Esophagus mucosa (tissue), 1 donor: ENCODE results near the gene CLEC16A. TPM values are rescaled to one million over a fixed set of nuclear protein-coding genes. Genes with fewer than 3 reads are reported as not detected.

Experiments used
- ATAC-seq: fragments of 200-7000 bp; cut with Tn5 transposase; one replicate; pipeline ENCODE4 v1.9.1; 2020
- total RNA-seq: library from RNA; stranded (reverse); gene quantifications from one replicate; pipeline ENCODE4 v1.2.4, GENCODE V29; 2023
- donor health status: DM: yes; HTN: yes; CAD: no.

Gene CLEC16A
- total RNA-seq, 1 donor from 2014 or later, result 17.7 TPM

GRCh38 chr16:10990378-10990777, 46.0 kb downstream of the CLEC16A start:
- no peak for ATAC-seq

- no peak for ATAC-seq
These were observed 47.7 kb downstream of the CLEC16A start for GRCh38 chr16:10992112-10992511.

- ATAC-seq, result peak; percentile 90
These were observed 48.4 kb downstream of the CLEC16A start for GRCh38 chr16:10992797-10993196.

- ATAC-seq, result no peak
These were observed 49.3 kb downstream of the CLEC16A start for GRCh38 chr16:10993649-10994048.

GRCh38 chr16:10994571-10994970, 50.2 kb downstream of the CLEC16A start:
- no peak for ATAC-seq

- ATAC-seq, result no peak
These were observed 51.2 kb downstream of the CLEC16A start for GRCh38 chr16:10995565-10995964.

GRCh38 chr16:10997485-10997884, 53.1 kb downstream of the CLEC16A start:
- ATAC-seq, result no peak

- no peak for ATAC-seq
These were observed 54.9 kb downstream of the CLEC16A start for GRCh38 chr16:10999300-10999699.

GRCh38 chr16:11001611-11002010, 57.2 kb downstream of the CLEC16A start:
- no peak for ATAC-seq

- no peak for ATAC-seq
These were observed 58.8 kb downstream of the CLEC16A start for GRCh38 chr16:11003141-11003540.

- peak; percentile 11 for ATAC-seq
These were observed 60.0 kb downstream of the CLEC16A start for GRCh38 chr16:11004351-11004750.

- ATAC-seq, result peak; percentile 60
These were observed 60.7 kb downstream of the CLEC16A start for GRCh38 chr16:11004973-11005610.

GRCh38 chr16:11005611-11005975, 61.2 kb downstream of the CLEC16A start:
- peak; percentile 25 for ATAC-seq

- no peak for ATAC-seq
These were observed 62.3 kb downstream of the CLEC16A start for GRCh38 chr16:11006656-11007055.

- ATAC-seq, result no peak
These were observed 63.4 kb downstream of the CLEC16A start for GRCh38 chr16:11007714-11008280.

GRCh38 chr16:11009027-11009755, 64.8 kb downstream of the CLEC16A start:
- peak; percentile 66 for ATAC-seq

- ATAC-seq, result no peak
These were observed 66.3 kb downstream of the CLEC16A start for GRCh38 chr16:11010575-11011221.

GRCh38 chr16:11011326-11011725, 67.0 kb downstream of the CLEC16A start:
- ATAC-seq, result no peak

GRCh38 chr16:11012841-11013240, 68.5 kb downstream of the CLEC16A start:
- no peak for ATAC-seq

GRCh38 chr16:11014136-11014535, 69.8 kb downstream of the CLEC16A start:
- no peak for ATAC-seq

GRCh38 chr16:11015076-11015475, 70.7 kb downstream of the CLEC16A start:
- no peak for ATAC-seq

GRCh38 chr16:11015607-11016006, 71.2 kb downstream of the CLEC16A start:
- ATAC-seq, result no peak

GRCh38 chr16:11016524-11016988, 72.2 kb downstream of the CLEC16A start:
- no peak for ATAC-seq
